GM19455 (cell line): Measurements from ENCODE around the gene GRIK5.

Experiments used
- ATAC-seq: cut with Tn5 transposase; IDR thresholded peaks from one replicate; pipeline ENCODE4 v1.9.1; 2021; ENCODE audit not compliant: unreplicated experiment

The GRIK5 gene

DNA sequence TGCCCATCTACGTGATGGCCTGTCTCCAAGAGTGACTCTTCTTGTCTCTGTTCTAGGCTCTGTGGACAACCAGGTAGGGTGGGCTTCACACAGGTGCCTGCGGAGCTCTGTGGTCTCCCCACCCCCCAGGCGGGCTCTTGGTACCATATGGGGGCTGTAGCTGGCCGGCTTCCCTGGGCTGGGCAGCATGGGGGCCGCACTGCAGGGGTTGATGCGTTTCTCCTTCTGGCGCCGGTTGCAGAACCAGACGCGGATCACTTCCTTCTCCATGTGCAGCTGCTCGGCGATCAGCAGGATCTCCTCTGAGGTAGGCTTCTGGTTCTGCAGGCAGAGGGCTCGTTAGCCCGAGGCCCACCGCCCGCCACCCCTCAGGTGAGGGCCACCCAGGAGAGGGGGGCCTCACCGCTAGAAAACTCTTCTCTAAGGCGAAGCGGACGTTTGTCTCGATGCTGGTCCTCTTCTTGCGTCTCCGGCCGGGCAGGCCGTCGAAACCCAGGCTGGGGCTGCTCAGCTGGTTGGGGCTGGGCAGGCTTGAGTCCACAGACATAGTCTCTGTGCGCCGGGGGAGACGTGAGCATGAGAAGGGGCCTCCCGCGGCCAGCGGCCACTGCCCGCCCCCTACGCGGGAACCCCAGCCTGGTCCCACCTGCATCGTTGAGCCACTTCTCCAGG, 25.3 kb upstream of the GRIK5 start:
- no peak for ATAC-seq

DNA sequence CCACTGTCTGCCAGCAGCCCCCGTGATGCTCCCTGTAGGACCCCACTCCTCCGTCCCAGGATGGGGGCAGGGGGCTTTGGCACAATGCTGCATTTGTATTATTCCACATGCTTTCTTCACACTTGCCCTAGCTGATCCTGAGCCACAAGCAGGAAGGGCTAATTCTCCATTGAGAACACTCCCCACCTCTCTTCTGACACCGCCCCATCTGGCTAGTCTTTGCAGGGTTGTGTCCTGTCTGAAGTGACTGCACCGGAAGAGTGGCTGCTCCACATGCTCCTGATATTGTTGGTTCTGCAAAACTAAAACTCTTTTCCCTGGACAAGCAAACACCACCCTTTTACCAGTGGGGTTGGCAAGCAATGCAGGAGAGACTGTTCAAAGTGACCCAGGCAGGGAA, 23.9 kb upstream of the GRIK5 start:
- no peak for ATAC-seq

DNA sequence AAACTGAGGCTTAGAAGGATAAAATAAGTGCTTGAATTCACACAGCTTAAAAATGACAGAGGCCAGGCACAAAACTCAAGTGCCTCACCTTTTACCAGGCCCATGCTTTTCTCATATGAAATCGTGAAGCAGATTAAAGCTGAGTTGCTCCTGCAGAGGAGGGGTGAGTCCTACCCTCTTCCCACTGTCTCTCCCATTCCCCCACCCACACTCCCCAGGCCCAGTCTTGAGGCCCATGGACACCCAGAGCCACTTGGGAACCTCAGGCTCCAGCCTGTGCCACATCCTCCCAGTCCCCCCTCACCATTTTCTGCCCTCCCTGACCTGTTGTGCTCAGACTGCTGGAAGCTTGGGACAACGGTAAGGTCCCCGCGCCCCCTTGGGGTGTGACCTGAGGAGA, 23.5 kb upstream of the GRIK5 start:
- ATAC-seq: no peak

GRCh38 chr19:42092350-42092749, 22.3 kb upstream of the GRIK5 start:
- ATAC-seq: no peak

DNA sequence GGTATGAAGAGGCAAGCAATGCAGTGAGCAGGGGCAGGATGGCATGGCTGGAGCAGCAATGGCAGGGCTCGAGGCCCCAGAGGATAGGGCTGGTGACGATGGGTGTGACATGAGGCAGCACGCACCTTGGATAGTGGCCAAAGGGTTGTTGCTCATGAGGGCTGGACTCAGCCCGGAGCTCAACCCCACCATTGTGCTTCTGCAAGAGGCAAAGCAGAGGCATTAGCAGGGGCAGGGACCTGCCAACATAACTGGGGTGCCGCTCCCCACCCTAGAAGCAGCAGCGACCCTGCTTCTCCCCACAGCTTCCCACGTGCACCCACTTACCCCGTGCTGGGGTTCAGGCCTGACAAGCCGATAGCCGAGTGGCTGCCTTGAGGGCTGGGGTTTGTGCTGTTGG, 21.7 kb upstream of the GRIK5 start:
- ATAC-seq: no peak

- ATAC-seq: no peak
These were observed 21.3 kb upstream of the GRIK5 start for GRCh38 chr19:42091300-42091699.

GRCh38 chr19:42090672-42091071, 20.7 kb upstream of the GRIK5 start:
- no peak for ATAC-seq

DNA sequence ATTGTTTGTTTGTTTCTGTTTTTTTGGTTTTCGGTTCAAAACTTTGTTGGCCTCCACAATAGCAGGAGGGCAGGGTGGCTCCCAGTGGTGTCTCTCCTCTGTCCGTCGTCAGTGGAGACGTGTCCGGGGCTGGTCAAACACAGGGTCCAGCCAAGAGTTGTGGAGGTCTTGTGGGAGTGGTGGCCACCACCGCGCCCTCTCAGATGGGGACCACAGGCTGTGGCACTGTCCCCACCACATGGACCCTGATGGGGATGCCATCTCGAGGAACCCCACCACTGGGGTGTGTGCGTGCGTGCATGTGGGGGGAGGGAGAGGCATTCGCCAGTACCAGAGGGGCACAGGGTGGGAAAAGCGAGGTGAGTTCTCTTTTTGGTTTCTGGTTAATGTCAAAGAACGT, 19.8 kb upstream of the GRIK5 start:
- ATAC-seq: no peak

DNA sequence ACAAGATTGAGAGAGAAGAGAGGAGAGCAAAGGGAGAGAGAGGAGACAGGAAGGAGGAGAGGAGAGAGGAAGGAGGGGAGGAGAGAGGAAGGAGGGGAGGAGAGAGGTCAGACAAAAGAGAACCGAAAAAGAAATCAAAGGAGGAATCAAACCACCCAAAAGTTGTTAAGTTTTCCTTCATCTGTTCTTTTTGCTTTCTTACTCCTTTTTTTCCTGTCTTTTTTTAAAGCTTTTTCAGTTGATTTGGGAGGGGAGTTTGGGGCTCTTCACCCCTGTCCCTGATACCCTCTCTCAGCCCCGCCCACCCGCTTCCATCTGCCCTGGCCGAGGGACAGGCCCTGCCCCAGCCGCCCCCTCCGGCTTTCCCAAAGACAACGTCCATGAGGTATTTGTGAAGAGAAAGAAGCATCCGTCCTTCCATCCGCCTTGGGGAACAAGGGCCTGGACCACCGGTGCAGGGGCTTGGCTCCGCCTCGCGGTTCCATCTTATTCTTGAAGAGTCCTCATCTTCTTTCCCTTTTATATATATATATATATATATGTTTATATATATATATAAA, 19.3 kb upstream of the GRIK5 start:
- no peak for ATAC-seq

DNA sequence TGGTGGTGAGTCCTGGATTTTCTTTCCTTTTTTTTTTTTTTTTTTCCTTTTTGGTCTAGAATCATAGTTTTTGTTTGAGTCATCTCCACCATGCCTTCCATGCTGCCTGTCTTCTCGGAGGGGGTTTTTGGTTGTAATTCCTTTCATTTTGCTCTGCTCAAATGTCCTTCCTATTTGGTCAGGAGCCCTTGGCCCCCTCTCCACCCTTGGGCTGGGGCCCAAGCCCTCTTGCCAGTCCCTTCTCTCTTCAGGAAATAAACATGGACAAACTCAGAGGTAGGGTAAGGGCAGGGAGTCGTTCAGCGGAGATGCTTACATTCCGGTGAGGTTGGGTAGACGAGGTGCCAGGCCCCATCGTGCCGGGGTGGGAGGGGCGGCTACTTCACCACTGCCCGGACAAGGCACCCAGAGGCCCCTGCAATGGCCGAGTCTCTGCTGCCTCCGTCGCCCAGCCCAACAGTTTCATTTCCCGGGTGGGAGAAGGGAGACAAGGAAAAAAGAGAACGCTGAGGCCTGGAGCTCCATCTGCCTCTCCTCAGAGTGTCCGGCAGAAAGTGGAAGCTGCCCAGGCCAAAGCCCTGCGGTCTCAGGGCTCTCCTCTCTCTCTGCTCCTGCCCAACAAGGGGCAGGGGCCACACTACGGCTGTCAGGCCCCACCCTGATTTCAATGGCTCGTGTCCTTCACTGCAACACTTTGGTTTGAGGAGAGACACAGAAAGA, 18.6 kb upstream of the GRIK5 start:
- no peak for ATAC-seq

DNA sequence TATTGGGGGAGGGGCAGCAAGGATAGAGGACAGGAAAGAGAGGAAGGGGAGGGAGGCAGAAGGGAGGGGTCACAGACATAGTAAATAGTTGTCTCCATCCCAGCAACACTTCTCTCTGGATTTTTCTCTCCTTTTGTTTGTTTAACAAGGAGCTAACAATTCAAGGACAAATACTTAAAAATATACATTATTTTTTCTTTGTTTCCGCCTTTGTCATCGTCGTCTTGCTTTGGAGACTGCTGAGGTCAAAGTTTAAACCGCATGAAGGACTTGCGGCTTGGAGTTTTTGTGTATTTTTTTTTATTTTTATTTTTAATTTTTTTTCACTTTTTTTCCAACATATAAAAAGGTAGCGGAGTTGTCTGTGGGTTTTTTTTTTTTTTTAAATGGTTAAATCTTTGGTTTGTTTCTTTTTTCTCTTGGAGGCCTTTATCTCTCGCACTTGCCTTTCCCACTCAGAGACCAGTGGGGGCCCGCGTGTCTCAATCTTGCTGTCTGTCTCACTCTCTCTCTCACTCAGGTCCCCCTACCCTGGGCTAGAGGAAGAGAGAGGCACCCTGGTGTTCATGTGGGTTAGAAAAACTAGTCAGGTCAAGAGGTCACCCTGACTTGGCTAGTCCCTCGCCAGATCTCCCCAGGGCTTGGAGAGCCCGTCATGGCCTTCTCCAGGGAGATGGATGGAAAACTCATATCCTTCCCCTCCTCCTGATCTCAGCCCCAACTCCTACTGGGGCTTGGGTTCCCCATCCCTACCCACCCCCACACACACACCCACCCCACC, 17.0 kb upstream of the GRIK5 start:
- no peak for ATAC-seq

DNA sequence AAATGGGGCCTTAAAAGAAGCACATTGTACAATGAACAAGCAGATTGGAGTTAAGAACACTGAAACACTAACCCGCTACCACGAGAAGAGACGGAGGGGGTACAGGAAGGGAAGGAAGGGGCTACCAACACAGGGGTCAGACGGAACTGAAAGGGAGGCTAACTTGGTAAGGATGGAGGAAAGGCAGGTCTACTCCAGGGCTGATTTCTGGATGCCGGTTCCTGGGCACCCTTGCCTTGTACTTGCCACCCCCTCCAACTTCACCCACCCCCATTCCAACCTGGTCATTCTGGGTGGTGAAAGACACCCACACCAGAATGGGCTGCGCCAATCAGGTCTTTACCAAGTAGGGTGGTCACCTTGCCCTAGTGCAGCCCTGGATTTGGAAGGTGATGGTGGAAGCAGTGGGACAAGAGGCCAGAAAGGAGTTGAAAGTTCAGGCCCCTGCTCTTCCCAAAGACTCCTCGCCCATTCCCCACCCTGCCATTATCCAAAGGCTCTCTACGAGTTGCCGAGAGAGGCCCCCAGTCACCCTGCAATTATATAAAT, 16.3 kb upstream of the GRIK5 start:
- ATAC-seq: no peak

GRCh38 chr19:42083537-42083936, 13.5 kb upstream of the GRIK5 start:
- ATAC-seq: no peak

GRCh38 chr19:42081584-42082203, 11.7 kb upstream of the GRIK5 start:
- no peak for ATAC-seq

GRCh38 chr19:42080764-42081375, 10.9 kb upstream of the GRIK5 start:
- no peak for ATAC-seq

DNA sequence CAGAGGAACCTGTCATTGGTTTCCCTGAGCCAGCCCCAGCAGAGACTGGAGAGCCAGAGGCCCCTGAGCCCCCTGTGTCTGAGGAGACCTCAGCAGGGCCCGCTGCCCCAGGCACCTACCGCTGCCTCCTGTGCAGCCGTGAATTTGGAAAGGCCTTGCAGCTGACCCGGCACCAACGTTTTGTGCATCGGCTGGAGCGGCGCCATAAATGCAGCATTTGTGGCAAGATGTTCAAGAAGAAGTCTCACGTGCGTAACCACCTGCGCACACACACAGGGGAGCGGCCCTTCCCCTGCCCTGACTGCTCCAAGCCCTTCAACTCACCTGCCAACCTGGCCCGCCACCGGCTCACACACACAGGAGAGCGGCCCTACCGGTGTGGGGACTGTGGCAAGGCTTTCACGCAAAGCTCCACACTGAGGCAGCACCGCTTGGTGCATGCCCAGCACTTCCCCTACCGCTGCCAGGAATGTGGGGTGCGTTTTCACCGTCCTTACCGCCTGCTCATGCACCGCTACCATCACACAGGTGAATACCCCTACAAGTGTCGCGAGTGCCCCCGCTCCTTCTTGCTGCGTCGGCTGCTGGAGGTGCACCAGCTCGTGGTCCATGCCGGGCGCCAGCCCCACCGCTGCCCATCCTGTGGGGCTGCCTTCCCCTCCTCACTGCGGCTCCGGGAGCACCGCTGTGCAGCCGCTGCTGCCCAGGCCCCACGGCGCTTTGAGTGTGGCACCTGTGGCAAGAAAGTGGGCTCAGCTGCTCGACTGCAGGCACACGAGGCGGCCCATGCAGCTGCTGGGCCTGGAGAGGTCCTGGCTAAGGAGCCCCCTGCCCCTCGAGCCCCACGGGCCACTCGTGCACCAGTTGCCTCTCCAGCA, 10.1 kb upstream of the GRIK5 start:
- ATAC-seq: no peak

GRCh38 chr19:42079276-42079669, 9.3 kb upstream of the GRIK5 start:
- no peak for ATAC-seq

- no peak for ATAC-seq
These were observed 8.7 kb upstream of the GRIK5 start for GRCh38 chr19:42078538-42079275.

DNA sequence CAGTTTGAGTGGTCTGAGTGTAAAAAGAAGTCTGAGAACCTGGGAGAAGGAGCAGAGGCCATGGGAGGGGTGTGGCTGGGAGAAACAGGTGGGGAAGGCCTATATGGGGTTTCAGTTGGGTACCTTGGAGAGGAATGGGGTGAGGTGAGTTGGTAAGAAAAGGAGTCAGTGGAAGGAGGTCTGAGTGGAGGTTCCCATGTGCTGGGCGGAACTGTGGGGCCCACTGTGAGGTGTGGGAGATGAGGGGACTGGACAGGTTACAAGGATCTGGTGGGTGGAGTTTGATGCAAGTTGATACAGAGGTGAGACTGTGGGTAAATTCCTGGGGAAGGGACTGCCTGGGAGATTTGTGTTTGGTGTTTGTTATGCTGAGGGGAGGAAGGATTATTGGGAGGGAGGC, 8.1 kb upstream of the GRIK5 start:
- ATAC-seq: no peak
